Measurements from ENCODE around the gene CD82.

DNA sequence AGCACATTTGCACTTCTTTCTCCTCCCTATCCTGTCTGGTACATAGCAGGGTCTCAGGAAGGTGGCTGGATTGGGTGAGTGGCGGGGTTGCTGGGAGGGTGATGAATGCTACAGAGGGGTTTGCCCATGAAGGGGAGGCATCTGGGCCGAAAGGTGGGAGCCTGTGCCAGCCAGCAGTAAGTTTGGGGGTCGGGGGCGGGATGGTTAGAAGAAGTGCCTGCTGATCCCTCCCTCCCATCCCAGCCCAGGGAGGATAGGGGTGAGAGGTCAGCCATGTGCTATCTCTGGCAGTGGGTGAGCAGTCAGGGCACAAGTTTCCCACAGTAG lies 2.8 kb downstream of the CD82 start:
- TF ChIP-seq, protein P1, sequence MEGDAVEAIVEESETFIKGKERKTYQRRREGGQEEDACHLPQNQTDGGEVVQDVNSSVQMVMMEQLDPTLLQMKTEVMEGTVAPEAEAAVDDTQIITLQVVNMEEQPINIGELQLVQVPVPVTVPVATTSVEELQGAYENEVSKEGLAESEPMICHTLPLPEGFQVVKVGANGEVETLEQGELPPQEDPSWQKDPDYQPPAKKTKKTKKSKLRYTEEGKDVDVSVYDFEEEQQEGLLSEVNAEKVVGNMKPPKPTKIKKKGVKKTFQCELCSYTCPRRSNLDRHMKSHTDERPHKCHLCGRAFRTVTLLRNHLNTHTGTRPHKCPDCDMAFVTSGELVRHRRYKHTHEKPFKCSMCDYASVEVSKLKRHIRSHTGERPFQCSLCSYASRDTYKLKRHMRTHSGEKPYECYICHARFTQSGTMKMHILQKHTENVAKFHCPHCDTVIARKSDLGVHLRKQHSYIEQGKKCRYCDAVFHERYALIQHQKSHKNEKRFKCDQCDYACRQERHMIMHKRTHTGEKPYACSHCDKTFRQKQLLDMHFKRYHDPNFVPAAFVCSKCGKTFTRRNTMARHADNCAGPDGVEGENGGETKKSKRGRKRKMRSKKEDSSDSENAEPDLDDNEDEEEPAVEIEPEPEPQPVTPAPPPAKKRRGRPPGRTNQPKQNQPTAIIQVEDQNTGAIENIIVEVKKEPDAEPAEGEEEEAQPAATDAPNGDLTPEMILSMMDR (conservative IDR thresholded peaks at IDR 0.05): no peak
- TF ChIP-seq ZFX (IDR thresholded peaks at IDR 0.05): no peak
